Naive thymus-derived CD8-positive, alpha-beta T cell (primary cell): Measurements from ENCODE around the gene OXSR1. TPM values are rescaled to one million over a fixed set of nuclear protein-coding genes. Genes with fewer than 3 reads are reported as not detected.
"Not testable (repeated sequence)": the region's sequence is repeated elsewhere in the genome, so short reads cannot be mapped to it uniquely, and the experiment has no call there.

Experiments used
- ATAC-seq, 2 donors: fragments of 150-1000 bp; cut with Tn5 transposase in 1 of 2; sonication (Bioruptor Pico), chemical (Tn5 transposase) in 1 of 2; 1 replicate in 1 of 2; 2 replicates in 1 of 2; pipeline ENCODE4 v1.10.0; 2021; ENCODE audit warnings: mild to moderate bottlenecking in 2 of 2, moderate library complexity in 2 of 2
- POLR2A ChIA-PET: fragments of 350-600 bp; sonication (Branson Sonifier 250); formaldehyde crosslinking; loops from one replicate; lab custom pipeline; 2021; ENCODE audit warnings: antibody characterized with exemption; lab: Charles Lee
- DNase-seq, 10 donors: peaks; one replicate each; pipeline versions ENCODE4 v3.0.0 to v3.0.0-alpha.2; 2020 to 2022
- H3K27ac Mint-ChIP-seq, 10 donors: one replicate each; pipeline ENCODE4 v1.8.0; 2020 to 2022; ENCODE audit warnings: mild to moderate bottlenecking in 10 of 10, mixed read lengths in 10 of 10, moderate library complexity in 4 of 10, inconsistent platforms in 1 of 10
- H3K27me3 Mint-ChIP-seq, 5 donors: one replicate each; pipeline ENCODE4 v1.8.0; 2021 to 2022; ENCODE audit warnings: mixed read lengths in 5 of 5
- H3K36me3 Mint-ChIP-seq, 3 donors: one replicate each; pipeline ENCODE4 v1.8.0; 2020 to 2022; ENCODE audit warnings: mixed read lengths in 3 of 3, mild to moderate bottlenecking in 2 of 3, inconsistent platforms in 1 of 3
- H3K4me1 Mint-ChIP-seq, 4 donors: one replicate each; pipeline ENCODE4 v1.8.0; 2021 to 2022; ENCODE audit warnings: mixed read lengths in 4 of 4
- H3K4me3 Mint-ChIP-seq, 10 donors: one replicate each; pipeline ENCODE4 v1.8.0; 2020 to 2022; ENCODE audit warnings: mild to moderate bottlenecking in 10 of 10, mixed read lengths in 10 of 10, moderate library complexity in 6 of 10, inconsistent platforms in 1 of 10
- H3K9me3 Mint-ChIP-seq, 9 donors: one replicate each; pipeline ENCODE4 v1.8.0; 2020 to 2022; ENCODE audit warnings: mixed read lengths in 9 of 9, mild to moderate bottlenecking in 3 of 9, inconsistent platforms in 1 of 9, moderate library complexity in 1 of 9
- polyA plus RNA-seq, 3 donors: library from polyadenylated mRNA; unstranded; fragments of 300-500 nt; fragmentation: Illumina TruSeq; gene quantifications; one replicate each; pipeline ENCODE4 v1.2.3, GENCODE V29; 2021
- total RNA-seq, 8 experiments: library from RNA in 2 of 8; stranded (reverse) in 2 of 8; gene quantifications; one replicate each; pipeline ENCODE4 v1.2.3 and lab custom pipeline; 2021 to 2026

Gene OXSR1
- total and polyA plus RNA-seq, 5 experiments from 2014 or later = 12.9 to 40.8 (median 14.0) TPM

DNA sequence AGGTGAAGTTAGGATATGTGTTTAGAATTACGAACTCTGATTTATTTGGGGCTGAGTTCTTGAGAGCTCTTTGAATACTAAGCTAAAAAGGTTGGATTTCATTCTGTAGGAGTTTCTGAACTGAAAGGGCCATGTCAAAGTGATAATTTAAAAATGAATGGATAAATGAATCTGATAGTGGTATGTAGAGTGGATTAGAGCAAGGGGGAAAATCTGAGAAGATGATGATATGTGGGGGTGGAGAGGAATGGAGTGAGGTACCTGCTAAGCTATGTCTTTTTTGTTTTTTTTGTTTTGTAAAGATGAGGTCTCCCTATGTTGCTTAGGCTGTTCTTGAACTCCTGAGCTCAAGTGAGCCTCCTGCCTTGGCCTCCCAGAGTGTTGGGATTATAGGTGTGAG lies 55.7 kb downstream of the OXSR1 start:
- ATAC-seq = no peak
- no peaks in the 10 kb centered on the region for H3K27me3 Mint-ChIP-seq
- H3K9me3 Mint-ChIP-seq = no peaks in the 10 kb centered on the region
- H3K27ac Mint-ChIP-seq = peak overlapping the region in 1 of 10 donors; percentile 10
- no peak for DNase-seq
- POLR2A ChIA-PET = no interaction called here
- peaks cover 19 to 73% (median 21%) of the 10 kb centered on the region in 3 donors for H3K36me3 Mint-ChIP-seq
- no peak overlapping the region for H3K4me3 Mint-ChIP-seq
- H3K4me1 Mint-ChIP-seq = peaks cover 2 to 6% (median 4%) of the 10 kb centered on the region in 4 donors

DNA sequence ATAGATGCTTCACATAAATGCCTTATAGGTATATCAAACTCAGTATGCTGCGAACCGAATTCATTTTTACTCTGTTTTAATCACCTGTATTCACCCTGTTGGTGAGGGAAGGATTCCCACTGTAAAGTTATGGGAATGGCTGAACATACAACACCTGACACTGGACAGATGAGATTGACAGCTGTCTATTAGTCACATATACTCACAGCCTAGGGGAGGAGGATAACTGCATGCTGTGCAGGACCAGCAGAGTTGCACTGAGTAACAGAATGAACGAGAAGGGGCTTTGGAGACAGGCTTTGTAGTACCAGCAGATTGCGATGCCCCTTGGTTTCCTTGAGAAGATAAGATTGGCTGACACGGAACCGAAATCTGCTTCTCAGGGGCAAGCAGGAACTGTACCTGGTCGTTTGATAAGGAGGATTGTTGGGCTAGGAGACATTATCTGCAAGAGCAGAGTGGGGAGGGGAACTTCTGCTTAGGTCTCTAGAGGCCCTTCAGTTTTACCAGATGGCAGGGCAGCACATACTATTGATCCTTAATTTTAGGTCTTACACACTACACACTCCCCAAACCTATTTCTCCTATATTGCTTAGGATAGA lies 56.8 kb downstream of the OXSR1 start:
- H3K4me3 Mint-ChIP-seq = no peak overlapping the region
- POLR2A ChIA-PET = no interaction called here
- DNase-seq = no peak
- no peak for ATAC-seq
- H3K4me1 Mint-ChIP-seq = peaks cover 0 to 7% (median 4%) of the 10 kb centered on the region in 4 donors
- peak overlapping the region in 1 of 10 donors; percentile 41 for H3K27ac Mint-ChIP-seq
- H3K9me3 Mint-ChIP-seq = no peaks in the 10 kb centered on the region
- H3K27me3 Mint-ChIP-seq = no peaks in the 10 kb centered on the region
- H3K36me3 Mint-ChIP-seq = peaks cover 21 to 73% (median 24%) of the 10 kb centered on the region in 3 donors

DNA sequence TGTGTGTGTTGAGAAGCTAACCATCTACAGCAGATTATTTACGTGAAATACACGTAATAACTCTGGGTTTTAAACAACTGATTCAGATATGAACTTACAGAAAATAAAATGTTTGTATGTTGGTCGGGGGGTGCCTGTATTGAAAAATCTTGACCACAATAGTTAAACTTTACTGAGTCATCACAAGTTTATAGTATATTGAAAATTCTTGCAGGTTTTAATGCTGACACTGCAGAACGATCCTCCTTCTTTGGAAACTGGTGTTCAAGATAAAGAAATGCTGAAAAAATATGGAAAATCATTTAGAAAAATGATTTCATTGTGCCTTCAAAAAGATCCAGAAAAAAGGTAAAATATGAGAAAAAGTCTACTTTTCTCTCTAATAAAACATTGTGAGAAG lies 59.0 kb downstream of the OXSR1 start:
- Mint-ChIP-seq H3K4me3 (no peak overlapping the region), H3K4me1 (peaks cover 0 to 5% (median 2%) of the 10 kb centered on the region in 4 donors), H3K27me3 (no peaks in the 10 kb centered on the region), H3K27ac (no peak overlapping the region), H3K36me3 (peaks cover 19 to 73% (median 28%) of the 10 kb centered on the region in 3 donors), H3K9me3 (no peaks in the 10 kb centered on the region)
- POLR2A ChIA-PET = no interaction called here
- DNase-seq (no peak), ATAC-seq (no peak)

DNA sequence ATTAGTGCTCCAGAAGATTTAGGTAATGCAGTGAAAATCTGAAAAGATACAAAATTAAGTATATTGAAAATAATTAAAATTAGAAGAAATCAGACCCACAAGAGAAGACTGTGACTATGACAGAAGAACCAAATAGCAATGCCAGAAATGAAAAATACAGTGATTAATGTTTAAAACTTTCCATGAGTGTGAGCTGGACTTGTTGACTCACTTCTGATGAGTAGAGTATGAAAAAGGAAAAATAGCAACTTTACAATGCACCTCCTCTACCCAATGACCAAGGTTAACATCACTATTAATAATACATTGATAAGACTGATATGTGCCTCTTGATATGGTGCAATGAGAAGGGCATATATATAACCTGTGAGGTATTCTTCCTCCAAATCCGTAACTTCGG lies 60.9 kb downstream of the OXSR1 start:
- Mint-ChIP-seq H3K4me1 (peaks cover 0 to 2% (median 2%) of the 10 kb centered on the region in 4 donors), H3K9me3 (no peaks in the 10 kb centered on the region), H3K27me3 (no peaks in the 10 kb centered on the region), H3K27ac (peak overlapping the region in 1 of 10 donors; percentile 15), H3K4me3 (no peak overlapping the region), H3K36me3 (peaks cover 19 to 81% (median 47%) of the 10 kb centered on the region in 3 donors)
- DNase-seq = no peak
- ATAC-seq = no peak
- POLR2A ChIA-PET = no interaction called here

DNA sequence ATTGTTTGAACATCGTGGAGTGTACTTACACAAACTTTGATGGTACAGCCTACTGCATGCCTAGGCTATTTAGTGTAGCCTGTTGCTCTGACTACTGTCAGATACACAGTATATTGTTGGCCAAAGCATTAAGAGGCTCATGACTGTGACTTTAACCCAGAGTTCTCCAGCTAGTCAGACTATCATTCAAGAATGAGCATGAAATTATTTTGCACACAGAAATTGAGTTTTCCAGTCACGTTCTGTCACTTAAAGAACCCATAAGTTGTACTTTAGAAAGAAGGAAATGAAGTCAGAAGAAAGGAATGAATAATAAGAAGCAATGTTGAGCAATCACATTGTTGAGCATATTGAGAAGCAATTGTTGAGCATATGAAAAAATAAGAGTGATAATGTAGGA lies 62.7 kb downstream of the OXSR1 start:
- Mint-ChIP-seq H3K27ac (no peak overlapping the region), H3K27me3 (no peaks in the 10 kb centered on the region), H3K4me1 (peaks cover 0 to 2% (median 2%) of the 10 kb centered on the region in 4 donors), H3K9me3 (no peaks in the 10 kb centered on the region), H3K36me3 (peaks cover 20 to 89% (median 53%) of the 10 kb centered on the region in 3 donors), H3K4me3 (no peak overlapping the region)
- POLR2A ChIA-PET = no interaction called here
- no peak for ATAC-seq
- DNase-seq = no peak

DNA sequence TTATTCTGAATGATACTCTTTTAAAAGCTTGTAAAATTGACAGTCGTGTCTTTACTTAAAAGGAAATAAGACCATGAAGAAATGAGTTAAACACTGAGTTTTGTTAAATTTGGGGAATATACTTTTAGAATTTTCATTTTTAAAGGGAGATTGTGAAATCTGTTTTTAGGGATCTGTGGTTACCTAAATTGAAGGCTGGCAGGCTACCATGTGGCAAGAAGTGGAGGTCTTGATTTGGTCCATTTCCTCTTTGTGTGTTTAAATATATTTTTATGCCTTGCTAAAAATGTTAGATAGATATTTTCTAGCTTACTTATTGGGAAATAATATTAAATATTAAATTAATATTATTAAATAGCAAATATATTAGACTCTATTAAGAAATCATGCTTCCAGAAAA lies 63.7 kb downstream of the OXSR1 start:
- peaks cover 0 to 2% (median 2%) of the 10 kb centered on the region in 4 donors for H3K4me1 Mint-ChIP-seq
- H3K36me3 Mint-ChIP-seq = peaks cover 25 to 89% (median 59%) of the 10 kb centered on the region in 3 donors
- no peaks in the 10 kb centered on the region for H3K9me3 Mint-ChIP-seq
- no peak overlapping the region for H3K27ac Mint-ChIP-seq
- H3K4me3 Mint-ChIP-seq = no peak overlapping the region
- POLR2A ChIA-PET = no interaction called here
- no peaks in the 10 kb centered on the region for H3K27me3 Mint-ChIP-seq
- DNase-seq = no peak
- ATAC-seq = no peak

DNA sequence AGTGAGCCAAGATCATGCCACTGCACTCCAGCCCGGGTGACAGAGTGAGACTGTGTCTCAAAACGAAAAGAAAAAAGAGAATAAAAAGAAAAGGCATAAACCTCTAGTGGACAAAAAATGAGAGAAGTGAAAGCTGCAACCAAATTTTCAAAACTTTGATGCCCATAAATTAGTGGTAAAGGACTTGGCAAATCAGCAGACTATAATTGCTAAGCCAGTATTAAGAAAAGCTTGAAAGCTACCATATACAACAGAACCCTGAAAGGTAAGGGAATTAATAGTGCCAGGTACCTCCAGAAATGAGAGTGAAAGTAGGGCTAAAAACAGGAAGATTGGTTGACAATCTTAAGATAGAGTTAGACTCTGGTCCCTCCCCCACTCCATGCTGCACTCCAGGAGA lies 67.4 kb downstream of the OXSR1 start:
- POLR2A ChIA-PET = no interaction called here

DNA sequence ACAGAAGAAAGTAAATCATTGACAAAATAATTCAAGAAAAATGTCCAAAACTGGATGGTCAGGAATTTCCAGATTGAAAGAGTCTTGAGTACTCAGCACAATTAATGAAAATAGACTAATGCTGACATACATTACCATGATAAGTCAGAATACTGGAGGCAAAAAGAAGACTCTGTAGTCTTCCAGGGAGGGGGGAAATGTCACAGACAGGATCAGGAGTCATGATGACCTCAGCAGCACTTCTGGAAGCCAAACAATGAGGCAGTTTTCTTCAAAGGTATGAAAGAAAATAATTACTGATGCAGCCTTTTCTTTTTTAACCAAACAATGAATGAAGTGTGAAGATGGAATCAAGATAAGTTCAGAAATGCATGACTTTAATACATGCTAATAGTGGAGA lies 70.1 kb downstream of the OXSR1 start:
- H3K9me3 Mint-ChIP-seq = peaks cover 5 to 49% (median 26%) of the 10 kb centered on the region in 9 donors
- H3K4me3 Mint-ChIP-seq = no peak overlapping the region
- H3K36me3 Mint-ChIP-seq = peaks cover 68 to 92% (median 84%) of the 10 kb centered on the region in 3 donors
- DNase-seq = no peak
- H3K4me1 Mint-ChIP-seq = peaks cover 0 to 2% (median 0%) of the 10 kb centered on the region in 4 donors
- POLR2A ChIA-PET = no interaction called here
- no peaks in the 10 kb centered on the region for H3K27me3 Mint-ChIP-seq
- ATAC-seq = no peak
- H3K27ac Mint-ChIP-seq = no peak overlapping the region

More for the DNA sequence above, 67.4 kb downstream of the OXSR1 start:
- ATAC-seq (no peak), DNase-seq (no peak)
- Mint-ChIP-seq H3K27me3 (no peaks in the 10 kb centered on the region), H3K4me3 (no peak overlapping the region), H3K4me1 (no peaks in the 10 kb centered on the region), H3K36me3 (peaks cover 49 to 90% (median 76%) of the 10 kb centered on the region in 3 donors), H3K9me3 (peaks cover 4 to 28% (median 12%) of the 10 kb centered on the region in 9 donors), H3K27ac (peak overlapping the region in 1 of 10 donors; percentile 73)

DNA sequence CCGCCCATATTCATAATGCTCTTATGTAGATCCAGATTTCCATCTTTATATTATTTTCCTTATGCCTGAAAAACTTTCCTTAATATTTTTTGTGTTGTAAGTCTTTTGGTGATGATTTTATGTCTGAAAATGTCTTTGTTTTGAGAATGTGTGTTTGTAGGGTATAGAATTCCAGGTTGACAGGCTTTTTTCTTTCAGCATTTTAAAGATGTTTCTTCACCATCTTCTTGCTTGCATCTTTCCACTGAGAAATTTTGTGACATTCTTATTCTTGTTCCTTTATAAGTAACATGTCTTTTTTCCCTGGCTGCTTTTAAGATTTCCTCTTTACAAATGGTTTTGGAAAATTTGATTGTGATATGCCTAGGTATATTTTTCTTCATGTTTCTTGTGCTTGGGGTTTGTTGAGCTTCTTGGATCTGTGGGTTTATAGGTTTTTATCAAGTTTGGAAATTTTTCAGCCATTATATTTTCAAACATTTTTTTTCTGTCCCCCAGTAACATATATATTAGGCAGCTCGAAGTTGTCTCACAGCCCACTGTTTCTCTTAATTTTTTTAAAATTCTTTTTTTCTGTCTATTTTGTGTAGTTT lies 73.2 kb downstream of the OXSR1 start:
- Mint-ChIP-seq H3K4me1 (peaks cover 0 to 2% (median 0%) of the 10 kb centered on the region in 4 donors), H3K36me3 (peaks cover 62 to 83% (median 71%) of the 10 kb centered on the region in 3 donors), H3K27ac (peak overlapping the region in 1 of 10 donors; percentile 11), H3K27me3 (no peaks in the 10 kb centered on the region), H3K4me3 (no peak overlapping the region), H3K9me3 (peaks cover 5 to 49% (median 26%) of the 10 kb centered on the region in 9 donors)
- POLR2A ChIA-PET = no interaction called here
- no peak for DNase-seq
- ATAC-seq = no peak

DNA sequence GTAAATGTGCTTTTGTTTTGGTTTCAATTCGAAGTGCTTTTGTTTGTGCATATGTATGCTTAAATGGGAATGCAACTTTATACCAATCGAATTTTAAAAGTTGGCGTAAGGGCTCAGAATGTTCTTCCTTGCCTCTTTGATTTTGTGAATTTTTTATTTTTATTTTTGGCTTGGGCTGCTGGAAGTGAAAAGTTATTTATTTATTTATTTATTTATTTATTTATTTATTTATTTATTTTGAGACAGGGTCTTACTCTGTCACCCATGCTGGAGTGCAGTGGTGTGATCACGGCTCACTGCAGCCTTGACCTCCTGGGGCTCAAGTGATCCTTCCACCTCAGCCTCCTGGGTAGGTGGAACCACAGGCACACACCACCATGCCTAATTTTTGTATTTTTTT lies 77.5 kb downstream of the OXSR1 start:
- H3K27me3 Mint-ChIP-seq, H3K4me1 Mint-ChIP-seq, ATAC-seq, H3K4me3 Mint-ChIP-seq, POLR2A ChIA-PET, DNase-seq: not testable (repeated sequence)
- Mint-ChIP-seq H3K9me3 (peaks cover 0 to 21% (median 15%) of the 10 kb centered on the region in 9 donors), H3K36me3 (peaks cover 23 to 75% (median 37%) of the 10 kb centered on the region in 3 donors), H3K27ac (peak overlapping the region in 1 of 10 donors; percentile 10)

DNA sequence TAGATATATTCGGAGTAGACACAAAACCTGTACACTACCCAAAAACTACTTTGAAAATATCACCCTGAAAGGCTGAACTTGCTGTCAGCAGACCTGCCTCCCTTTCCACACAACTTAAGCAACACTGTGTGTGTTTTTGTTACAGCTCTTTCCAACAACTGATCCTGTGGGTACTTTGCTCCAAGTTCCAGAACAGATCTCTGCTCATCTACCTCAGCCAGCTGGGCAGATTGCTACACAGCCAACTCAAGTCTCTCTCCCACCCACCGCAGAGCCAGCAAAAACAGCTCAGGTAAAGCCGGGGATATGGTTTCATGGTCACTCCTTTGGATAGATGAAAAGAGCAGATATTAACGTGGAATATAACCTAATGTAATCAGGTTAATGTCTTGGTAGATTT lies 80.6 kb downstream of the OXSR1 start:
- Mint-ChIP-seq H3K27me3 (no peaks in the 10 kb centered on the region), H3K27ac (peak overlapping the region in 3 of 10 donors; percentile 7 to 24 (median 12)), H3K4me3 (no peak overlapping the region), H3K36me3 (peaks cover 0 to 76% (median 23%) of the 10 kb centered on the region in 3 donors), H3K9me3 (no peaks in the 10 kb centered on the region), H3K4me1 (peaks cover 0 to 12% (median 10%) of the 10 kb centered on the region in 4 donors)
- POLR2A ChIA-PET = no interaction called here
- DNase-seq (no peak), ATAC-seq (no peak)

DNA sequence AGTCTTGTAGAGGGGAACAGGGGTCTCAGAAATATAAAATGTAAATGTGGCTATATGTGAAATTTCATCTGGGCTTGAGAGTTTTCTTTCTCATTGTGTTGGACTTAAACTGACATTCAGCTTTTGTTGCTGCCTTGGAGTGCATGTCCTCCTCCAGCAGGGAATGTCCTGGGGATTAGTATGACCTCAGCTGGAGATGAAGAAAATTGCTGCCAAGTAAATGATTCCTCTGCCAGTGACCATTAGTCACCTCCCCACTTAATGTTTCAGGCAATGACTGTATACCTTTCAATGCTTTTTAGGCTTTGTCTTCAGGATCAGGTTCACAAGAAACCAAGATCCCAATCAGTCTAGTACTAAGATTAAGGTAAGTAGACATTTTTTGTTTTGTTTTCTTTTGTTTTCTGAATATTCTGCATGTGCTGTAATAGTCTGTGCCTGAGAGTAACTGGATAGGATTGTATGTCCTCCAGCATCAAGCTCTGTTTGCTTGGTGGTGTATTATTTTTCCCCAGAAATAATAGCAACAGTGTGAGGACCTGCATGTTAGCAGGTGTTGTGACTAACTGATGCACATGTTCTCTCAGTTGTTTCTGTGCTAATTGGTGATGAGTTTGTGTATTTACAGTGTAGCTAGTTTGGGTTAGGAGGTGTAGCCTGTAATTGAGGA lies 82.2 kb downstream of the OXSR1 start:
- Mint-ChIP-seq H3K36me3 (peaks cover 0 to 84% (median 33%) of the 10 kb centered on the region in 3 donors), H3K27ac (peak overlapping the region in 8 of 10 donors; percentile 12 to 63 (median 44)), H3K4me3 (no peak overlapping the region), H3K9me3 (no peaks in the 10 kb centered on the region), H3K4me1 (peaks cover 0 to 12% (median 10%) of the 10 kb centered on the region in 4 donors), H3K27me3 (no peaks in the 10 kb centered on the region)
- DNase-seq (no peak), ATAC-seq (no peak)
- POLR2A ChIA-PET = no interaction called here

DNA sequence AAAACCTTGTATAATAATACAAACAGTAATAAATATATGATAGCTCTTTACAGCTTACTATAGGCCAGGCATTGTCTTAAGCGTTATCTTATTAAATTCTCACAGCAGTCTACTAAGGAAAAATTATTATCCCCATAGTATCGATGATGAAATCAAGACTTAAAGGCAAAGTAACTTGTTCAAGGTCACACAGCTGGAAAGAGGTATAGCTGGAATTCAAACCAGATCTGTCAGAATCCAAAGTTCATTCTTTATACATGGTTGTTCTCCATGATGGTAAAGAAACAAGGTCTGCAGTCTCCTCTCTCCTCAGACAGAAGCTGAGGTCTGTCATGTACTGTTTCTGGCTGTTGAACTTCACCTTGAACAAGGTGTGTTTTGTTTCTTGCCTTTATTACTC lies 84.9 kb downstream of the OXSR1 start:
- H3K9me3 Mint-ChIP-seq = no peaks in the 10 kb centered on the region
- peaks cover 0 to 93% (median 35%) of the 10 kb centered on the region in 3 donors for H3K36me3 Mint-ChIP-seq
- no peak overlapping the region for H3K4me3 Mint-ChIP-seq
- H3K27me3 Mint-ChIP-seq = no peaks in the 10 kb centered on the region
- POLR2A ChIA-PET = interaction anchor here (0.6 kb wide), 1 partner anchor 248 kb away, joined by 3 read pairs; no protein-coding TSS in a partner anchor
- H3K27ac Mint-ChIP-seq = peak overlapping the region in 1 of 10 donors; percentile 2
- H3K4me1 Mint-ChIP-seq = peaks cover 0 to 13% (median 10%) of the 10 kb centered on the region in 4 donors
- DNase-seq (no peak), ATAC-seq (no peak)
